Medulla oblongata (tissue), 1 donor: Measurements from ENCODE around the gene MYO5A.
A peak's percentile ranks its signal among the peaks of the same experiment; 100 is the strongest.

Experiments
- DNase-seq: peaks from one replicate; pipeline ENCODE4 v3.0.0-alpha.2; 2015; ENCODE audit errors: extremely low spot score

Gene MYO5A

DNA sequence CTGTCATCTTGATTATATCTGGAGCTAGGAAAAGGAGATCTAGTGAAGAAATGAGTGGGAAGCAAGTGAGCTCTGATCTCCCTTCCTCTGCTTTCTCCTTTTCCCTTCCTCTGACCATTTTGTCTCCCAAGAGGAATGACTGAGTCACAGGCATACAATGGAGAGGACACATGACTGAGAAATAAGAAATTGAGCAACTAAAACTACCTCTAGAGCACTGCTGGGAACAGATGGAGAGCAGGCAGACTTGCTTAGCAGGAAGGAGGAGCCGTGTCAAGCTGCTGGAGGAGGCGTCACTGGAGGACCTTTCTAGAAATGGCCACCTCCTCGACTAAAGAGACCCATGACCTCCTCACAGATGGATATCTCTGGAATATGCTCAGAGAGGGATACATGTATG lies 166.2 kb downstream of the MYO5A start:
- DNase-seq, result no peak

DNA sequence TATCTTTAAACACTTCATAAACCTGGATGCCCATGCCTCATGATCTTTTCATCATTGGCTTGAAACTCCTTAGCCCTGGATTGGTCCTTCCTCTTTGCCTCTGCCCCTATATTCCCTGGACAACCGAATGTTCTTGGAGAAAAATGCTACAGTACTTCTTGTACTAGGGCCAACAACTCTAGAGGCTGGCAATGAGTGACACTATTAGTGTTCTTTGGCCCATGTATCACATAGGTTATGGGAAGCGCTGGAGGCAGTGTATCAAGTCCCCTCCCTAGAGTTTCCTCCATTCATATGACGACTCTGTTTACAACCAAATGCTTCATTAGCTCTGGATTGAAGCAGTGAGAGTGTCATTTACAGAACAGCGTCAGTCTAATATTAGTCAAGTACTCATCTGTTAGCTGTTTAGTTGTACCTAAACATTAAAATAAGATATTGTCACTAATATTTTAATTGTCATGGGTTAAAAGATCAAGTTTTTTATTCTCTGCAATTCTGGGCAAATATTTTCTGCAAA lies 166.6 kb downstream of the MYO5A start:
- peak; percentile 33 for DNase-seq

DNA sequence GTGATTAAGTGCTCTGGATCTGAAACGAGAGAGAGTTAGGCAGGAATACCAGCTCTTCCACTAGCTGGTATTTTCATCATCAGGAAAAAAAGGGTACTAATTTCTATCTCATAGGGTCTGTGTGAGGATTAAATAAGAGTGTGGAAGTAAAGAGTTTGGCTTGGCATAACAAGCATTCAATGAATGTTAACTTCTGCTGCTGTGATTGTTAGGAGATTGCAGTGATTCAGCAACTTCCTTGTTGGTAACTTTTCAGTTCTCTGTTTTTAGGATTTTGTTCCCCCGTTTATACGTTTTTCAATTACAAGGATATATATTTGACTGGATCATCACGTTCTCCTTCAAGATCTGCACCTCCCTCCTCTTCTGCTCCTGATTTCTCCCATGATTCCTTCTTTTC lies 167.2 kb downstream of the MYO5A start:
- DNase-seq, result peak; percentile 27

DNA sequence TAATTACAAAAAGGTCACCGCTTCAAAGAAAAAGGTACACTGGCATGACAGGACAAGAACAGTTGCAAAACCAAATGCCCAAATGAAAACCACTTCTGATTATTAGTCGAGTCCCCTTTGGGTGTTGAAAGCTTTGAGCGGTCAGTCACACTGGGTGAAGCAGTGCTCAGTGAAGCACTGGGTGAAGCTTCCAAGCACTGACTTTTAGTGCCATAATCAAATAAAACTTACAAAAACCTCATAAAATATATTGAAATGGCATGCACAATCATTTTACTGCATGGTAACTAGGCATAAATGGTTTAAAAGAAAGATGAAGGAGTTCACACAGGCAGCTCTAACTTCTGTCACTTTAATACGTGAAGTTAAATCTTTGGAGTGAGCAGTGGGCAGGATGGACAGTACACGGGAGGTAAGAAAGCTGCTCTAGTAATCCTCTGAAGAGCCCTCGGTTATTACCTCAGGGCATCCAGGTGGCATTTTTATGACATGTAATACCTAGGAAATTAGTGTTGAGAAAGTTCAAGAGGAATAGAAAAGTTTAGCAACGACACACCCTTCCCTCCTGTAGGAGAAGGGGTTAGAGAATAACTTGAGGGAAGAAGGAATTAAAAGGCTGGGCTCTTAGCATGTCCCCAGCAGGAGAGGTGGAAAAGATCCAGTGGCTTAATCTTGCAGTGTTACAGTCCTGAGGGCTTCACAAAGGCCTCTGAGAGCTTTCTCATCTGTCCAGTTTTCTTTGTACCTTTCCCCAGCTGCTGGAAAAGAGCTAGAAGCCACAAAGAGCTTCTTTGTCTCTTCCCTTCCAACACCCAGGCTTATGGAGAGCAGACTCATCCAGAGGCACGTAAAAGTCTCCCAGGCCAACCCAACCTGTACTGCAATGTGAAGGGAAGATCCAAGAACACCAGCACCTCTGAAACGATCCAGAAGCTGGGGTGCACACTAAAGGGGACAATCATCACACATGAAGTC lies 168.2 kb downstream of the MYO5A start:
- peak; percentile 67 for DNase-seq

DNA sequence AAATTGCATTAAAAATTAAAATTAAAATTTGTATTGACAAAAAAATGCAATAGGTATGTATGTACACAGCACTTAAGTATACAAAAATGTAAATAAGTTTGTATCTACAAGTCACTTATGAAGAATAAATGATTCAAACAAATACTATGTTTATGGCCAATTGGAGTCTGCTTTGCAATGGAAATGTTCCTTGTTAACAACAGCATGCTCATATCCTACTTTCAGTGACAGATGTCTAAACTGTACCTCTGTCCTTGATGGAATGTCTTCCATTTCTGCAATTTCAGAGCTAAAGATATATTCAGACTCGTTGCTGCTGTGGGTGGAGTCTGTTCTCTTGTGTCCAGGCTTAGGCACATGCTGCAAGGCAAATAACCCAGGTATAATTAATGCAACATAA lies 169.0 kb downstream of the MYO5A start:
- DNase-seq, result no peak

DNA sequence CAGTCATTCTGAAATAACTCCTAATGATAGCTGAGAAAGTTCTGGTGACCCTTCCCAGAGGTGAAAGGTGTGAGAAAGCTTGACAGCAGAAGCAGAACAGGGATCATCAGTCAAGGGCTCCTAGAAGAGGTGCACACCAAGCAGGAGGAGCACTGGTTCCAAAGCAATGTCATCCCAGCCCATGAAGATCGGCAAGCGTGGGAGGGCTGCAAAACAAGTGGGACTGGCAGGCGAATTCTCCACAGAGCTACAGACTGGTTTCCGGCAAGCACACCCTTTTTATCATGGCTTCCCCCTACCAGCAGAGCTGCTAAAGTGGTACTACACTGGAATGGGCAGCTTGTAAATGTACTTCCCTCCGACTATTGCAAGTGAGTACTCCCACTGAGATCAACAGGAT lies 170.7 kb downstream of the MYO5A start:
- DNase-seq, result no peak

DNA sequence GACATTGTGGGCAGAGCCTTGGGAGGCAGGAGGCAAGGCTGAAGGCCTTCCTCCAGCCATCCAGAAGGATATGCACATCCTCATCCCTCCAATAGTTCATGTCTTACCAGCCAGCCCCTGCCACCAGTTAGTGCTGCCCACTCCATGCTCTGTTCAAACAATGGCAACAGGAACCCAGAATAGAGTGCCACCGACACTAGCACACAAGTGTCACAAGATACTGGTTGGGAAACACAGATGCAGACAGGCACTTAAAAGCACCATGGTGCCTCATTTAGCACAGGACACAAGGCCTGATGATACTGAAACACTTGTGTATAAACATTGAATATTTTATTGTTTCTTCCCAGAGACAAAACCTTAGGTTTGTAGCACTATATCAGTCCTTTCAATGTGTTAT lies 176.6 kb downstream of the MYO5A start:
- no peak for DNase-seq

DNA sequence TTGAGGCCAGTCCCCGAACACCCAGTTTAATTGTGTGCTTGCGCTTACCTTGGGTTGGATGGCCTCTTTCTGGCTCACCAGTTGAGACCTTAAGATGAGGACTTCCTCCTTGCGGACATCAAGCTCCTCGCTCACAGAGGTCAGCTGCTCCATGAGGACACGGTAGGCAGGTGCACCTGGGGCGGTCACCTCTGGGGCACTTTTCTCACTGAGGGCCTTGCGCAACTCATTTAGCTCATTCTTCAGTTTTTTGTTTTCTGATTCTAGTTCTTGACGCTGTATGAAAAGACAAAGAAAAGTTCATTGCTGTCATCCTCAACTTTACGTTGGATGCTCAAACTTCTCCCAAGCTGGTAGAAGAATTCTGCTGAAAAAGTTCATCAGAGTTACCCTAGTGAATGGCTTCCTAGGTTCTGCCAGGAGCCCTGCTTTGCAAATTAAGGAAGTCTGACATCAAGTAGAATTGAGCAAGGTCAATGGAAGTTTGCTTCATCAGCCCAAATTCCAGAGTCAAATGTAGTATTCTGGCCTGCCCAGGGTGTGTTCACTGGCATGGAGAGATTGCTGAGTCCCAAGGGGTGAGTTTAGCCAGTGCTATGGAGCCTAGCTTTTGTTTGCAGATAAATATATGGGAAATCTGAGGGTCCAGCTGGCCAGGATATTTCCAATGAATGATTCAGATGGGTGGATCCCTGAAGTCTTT lies 177.3 kb downstream of the MYO5A start:
- DNase-seq, result no peak

DNA sequence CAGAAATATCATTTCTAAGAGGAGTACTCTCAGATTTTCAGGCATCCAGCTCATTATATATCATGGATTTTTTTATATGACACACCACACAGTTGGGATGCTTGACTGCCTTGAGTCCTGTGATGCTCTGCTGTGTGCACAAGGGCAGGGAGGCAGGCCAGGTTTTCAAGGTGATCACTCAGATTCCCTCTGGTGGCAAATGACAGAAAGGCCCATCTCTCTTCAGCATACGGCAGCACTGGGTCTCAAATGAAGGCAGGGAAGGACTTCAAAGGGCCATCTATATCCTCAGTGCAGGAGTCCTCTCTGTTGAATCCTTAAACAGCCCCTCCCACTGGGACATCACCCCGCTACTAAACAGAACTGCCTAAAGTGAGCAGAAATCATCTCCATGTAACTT lies 178.3 kb downstream of the MYO5A start:
- no peak for DNase-seq

DNA sequence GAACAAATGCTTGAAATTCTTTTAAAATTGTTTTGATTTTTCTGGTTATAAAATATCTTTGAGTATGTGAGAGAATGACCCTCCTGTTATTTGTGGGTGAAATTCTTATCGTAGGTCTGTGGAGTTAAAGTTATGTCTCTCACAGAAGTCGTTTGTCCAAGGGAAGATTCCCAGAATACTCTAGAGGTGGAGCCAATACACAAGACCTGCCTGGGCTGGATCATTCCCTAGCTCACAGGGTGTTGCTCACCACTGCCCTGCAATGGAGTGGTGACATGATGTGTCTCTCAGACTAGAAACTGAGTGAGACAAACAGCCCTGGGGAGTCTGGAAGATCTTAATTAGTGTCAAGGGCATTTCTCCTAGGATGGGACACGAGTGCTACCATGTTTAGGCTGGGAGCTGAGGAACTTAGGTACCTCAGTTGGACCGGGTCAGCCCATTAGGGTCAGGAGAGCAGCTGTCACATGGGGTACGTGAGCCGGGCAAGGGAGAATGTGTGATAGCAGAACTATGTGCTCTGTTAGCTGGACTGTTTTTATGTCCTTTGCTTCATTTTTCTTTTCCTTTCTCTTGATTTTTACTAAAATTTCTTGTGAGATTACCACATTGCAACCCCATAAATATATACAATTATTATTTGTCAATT lies 179.5 kb downstream of the MYO5A start:
- no peak for DNase-seq

DNA sequence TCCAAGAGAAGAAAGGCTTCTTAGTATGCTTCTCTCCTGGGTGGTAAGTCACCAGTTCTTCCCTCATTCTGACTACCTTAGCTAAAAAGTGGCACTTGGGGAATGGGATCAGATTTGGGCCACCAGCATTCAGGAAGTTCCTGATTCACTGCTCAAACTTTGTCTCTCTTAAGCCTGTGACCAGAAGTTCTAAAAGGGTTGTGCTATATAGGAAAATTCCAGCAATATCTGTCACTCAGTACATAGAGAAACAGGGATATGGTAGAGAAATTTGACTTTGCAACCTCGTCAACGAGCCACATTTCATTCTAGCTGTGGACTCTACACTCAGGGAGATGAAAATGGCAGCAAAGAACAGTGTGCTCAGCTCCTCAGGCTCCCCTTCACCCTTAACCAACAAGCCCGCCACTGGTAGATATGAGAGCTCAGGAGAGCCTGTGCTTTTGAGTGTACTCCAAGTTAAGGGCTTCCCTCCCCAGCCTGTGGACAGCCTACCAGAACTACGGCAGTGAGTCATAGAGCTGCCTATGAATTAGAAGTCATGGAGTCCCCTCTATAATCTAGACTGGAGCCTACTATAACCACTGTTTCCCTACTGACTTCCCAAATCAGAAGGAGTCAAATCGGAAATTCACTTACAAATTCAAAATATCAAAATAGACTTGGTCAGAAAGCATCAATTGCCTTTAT lies 180.5 kb downstream of the MYO5A start:
- no peak for DNase-seq

DNA sequence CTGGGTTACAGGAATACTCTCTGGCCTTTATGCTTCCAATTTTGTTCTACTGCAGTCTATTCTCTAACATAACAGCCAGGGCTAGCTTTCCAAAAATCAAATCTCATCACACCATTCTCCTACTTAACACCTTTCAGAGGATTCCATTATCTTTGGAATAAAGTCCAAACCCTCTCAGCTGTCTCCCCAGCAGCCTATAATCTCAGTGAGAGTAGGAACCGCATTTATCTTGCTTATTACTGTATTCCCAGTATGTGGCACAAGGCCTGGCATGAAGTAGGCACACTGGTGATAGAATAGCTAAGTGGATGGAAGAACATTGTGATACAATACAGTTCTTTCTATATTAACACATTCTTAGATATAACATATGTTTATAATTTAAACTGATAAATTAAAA lies 184.1 kb downstream of the MYO5A start:
- no peak for DNase-seq

DNA sequence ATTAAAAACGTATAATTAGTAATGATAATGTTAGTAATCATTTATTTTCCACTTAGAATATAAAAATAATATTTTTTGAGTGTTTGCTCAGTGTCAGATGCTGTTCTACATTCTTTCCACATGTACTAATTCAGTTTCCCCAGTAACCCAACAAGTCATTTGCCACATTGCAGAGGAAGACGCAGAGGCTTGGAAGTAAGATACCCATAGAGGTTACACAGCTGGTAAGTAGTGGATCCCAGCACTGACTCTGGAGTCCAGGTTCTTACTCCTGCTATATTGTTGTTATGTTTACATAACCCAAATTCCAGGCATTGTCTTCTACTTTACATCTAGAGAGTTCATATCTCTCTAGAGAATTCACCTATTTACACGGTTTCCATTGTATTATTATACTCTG lies 184.8 kb downstream of the MYO5A start:
- no peak for DNase-seq

DNA sequence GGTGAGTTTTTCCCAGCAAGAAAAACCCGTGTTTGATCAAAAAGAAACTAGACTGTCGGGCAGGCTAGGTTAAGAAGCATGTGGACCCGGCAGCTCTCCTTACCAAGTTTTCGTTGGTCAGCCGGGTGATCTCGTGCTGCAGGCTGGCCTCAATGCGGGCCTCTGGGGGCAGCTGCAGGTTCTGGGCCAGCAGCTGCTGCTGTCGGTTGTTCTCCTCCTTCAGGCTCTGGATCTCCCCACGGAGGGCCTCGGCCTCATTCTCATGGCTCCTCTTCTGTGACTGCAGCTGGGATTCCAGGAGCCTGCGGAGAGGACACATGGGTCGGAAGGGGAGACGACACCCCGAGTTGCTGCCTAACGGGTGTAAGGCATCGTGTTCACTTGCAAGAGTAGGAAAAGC lies 188.6 kb downstream of the MYO5A start:
- DNase-seq, result no peak

DNA sequence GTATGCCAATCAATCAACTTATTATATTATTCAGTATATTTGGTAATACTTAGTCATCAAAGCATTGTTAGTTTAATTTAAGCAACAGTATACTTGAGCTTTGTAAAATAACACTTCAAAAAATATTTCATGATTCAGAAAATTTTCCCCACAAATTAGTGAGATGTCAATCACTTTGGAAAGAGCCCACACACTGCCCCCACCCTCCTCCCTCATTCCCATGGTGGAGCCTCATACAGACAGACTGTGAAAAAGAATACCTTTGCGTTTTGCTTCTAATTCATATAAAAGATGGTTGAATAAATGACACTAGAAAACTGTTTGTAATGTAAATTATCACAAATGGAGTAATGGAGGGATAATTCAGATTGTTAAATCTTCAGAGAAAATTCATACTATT lies 189.8 kb downstream of the MYO5A start:
- DNase-seq, result no peak

DNA sequence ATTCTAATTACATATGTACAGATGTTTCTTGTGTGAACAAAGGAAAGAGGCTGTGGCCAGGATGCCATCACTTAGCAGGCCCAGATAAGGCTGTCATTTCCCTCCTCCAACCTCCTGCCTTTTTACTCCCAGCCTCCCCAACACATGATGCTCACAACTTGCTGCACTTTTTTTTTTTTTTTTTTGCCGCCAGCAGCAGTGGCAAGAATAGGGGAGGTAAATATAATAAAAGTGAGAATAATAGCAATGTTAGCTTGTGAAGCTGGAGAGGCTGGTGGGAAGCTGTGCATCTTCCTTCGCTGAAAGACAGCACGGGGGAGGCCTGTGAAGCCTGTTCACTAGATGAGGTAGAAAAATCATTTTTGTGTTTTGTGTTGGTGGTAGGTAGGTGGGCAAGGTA lies 190.6 kb downstream of the MYO5A start:
- DNase-seq, result no peak

DNA sequence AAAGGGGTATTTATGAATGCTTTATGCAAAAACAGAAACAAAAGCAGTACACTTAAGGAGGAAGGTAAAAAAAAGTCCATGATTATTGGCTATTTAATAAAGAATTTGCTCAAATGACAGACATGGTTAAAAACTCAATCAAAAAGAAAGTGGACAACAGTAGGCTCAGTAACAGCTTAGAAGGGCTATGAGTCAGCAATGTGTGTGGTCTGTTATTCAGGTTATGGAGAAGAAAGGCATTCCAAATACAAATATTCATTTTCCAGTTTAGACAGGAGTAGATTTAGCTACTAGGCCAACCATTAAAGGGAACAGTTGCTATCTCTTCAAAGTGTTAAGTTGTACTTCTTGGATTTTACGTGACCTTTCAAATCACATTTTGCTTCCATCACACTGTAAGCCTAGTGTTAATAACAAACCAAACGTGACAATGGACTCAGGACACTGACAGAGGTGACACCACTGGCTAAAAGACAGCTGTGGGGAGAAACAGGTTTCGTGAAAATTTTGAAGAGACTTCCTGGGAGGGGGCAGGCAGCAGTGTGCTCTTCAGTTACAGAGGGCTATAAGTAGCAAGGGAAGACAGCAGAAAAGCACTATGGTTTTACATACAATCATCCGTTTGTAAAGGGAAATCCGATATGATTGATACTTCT lies 191.4 kb downstream of the MYO5A start:
- no peak for DNase-seq

DNA sequence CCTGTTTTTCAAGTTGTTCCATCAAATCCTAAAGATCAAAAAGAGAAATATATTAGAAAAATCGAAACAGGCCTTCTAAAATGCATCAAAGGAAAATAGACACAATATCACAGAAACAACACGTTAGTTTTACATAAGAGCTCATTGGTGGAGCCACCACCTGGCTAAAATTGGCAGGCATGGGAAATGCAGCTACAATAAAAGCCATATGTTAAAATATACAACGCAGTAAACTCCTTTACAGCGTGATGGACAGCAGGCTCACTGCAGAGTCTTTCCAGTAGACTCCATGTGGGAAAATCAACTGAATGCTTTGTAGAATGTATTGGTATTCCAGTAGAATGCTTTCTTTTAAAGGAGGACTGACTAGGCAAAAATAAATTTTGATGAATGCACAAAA lies 192.2 kb downstream of the MYO5A start:
- DNase-seq, result no peak

DNA sequence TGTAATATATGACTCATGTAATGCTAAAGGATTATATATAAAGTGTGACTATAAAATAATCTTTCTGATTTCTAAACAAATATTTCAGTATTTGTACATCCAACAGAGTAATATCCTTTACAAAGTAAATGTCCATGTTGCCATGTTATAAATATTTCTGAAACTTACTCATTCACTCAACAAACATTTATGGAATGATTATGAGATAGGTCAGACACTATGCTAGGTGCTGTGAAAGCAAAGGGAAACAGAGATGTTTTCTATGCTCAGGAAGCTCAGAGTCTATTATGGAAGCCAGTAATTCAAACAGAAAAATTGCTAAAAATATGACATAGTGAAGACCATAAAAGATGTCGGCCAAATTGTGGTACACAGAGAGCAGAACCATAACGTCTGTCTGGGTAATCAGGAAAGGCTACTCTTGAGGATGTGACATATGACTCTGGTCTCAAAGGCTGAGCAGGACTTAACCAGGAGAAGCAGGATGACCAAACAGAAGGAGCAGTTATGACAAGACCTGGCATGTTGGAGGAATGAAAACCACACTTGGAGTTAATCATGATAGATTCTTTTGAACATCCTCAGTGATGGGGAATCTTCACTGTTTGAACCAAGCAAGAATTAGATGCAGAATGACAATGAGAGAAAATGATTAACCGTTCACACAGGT lies 194.1 kb downstream of the MYO5A start:
- no peak for DNase-seq

DNA sequence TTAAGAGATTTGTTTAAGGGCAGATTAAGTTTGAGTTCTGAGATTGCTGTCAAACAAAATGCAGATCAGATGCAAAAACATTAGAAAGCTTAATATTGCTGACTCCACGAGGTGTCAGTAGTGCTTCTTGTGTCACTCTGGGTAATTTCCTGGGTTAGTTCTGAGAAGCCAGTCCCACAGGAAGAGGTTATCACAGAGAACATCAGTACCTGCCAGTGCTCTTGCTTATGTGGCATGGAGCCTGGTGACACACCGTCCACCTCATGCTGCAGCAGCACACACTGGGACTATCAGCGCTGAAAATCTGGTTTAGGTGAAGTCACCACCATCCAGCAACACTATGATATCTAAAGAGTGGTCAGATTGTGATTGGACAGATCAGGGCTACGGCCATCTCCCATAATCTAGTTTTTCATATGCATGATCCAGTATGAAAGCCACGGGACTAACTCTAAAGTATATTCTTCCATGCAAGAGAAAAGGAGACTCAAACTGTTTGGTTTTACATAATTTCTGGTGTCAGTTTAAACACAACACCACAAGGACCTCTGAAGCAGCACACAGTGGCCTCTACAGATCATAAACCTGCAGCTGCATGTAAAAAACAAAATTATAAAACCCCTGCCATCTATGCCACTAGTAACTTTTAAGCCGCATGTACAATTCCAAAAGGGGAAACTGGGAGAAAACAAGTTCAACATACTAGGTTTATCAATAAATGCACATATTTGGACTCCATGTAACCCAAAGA lies 197.0 kb downstream of the MYO5A start:
- DNase-seq, result peak; percentile 69
